HG02840 (cell line): ENCODE data around the gene QTRT2.

Experiments used
- ATAC-seq: cut with Tn5 transposase; IDR thresholded peaks from one replicate; pipeline ENCODE4 v1.9.1; 2021; ENCODE audit warnings: mild to moderate bottlenecking, moderate library complexity, moderate number of reproducible peaks; ENCODE audit not compliant: unreplicated experiment, low FRiP score

The QTRT2 gene

DNA sequence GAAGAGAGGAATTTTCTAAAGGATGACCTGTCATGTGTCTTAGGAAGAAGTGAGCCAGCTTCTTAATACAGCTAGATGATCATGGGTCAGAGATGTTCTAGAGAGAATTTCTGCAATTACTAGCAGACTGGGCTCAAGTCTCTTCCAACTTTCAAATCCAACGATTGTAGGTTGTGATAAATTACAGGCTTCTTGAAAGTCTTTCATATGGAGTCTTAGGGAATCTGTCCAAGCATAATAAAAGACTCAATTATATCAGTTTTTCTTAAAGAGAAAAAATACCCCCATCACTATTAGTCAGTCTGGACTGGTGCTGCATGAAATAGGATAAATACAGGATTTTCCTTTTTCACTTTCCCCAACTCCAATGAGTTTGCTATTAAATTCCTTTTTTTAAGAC, 63.2 kb downstream of the QTRT2 start:
- ATAC-seq: no peak

DNA sequence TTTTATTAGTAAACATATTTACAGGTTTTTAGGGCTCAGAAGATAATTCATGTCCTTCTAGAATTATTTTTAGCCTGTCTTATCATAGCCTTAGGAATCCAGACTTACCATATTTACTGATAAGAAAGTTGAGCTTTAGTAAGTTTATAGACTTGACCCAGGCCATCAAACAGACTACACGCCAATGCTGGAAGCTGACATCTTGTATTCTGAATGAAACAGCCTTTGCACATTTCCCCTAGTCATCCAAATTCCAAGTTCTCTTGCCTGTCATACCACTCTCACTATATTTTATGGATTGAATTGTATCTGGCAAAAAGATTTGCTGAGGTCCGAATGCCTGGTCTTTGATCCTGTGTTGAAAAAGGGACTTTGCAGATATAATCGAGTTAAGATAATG, 63.7 kb downstream of the QTRT2 start:
- no peak for ATAC-seq

DNA sequence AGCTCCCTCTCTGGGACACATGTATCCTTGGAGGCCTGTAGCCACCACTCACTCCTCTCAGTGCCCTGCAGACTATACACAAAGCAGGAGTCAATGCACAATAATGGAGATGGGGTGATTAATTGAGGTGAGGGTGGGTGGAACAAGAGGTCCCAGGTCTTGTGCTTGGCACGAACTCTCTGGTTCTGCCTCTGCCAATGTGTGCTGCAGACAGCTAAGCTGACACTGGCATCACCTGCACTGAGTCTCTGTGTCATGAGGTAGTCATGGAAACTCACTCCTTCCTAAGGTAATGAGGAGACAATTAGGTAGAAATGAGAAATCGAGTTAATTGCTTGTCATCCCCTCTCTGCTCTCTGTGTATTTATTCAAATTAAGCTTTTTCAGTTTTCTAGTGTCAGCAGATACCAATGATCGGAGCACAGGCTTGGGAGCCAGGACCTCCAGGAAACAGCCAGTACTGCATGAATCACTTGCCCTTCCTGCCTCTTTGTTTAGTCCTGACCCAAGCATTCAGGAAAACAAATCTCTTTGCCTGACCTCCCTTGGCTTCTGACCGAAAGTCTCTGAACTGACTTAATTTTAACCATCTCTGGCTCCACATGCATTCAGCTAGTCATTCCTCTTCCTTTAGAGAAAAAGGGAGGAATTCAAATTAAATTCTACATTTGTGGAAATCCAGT, 65.6 kb downstream of the QTRT2 start:
- ATAC-seq: no peak

DNA sequence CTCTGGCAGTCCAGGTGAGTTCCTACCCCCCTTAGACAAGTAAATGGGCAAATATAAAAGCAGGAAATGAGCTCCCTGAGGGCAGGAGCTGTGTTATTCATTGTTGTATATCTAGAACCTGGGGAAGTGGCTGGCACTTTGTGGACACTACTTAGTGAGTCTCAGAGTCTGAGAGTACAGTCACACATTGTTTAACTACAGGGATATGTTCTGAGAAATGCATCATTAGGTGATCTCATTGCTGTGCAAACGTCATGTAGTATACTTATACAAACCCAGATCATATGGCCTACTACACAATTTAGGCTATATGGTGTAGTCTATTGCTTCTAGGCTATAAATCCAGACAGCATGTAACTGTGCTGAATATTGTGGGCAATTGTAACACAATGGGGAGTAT, 69.9 kb downstream of the QTRT2 start:
- ATAC-seq: no peak

DNA sequence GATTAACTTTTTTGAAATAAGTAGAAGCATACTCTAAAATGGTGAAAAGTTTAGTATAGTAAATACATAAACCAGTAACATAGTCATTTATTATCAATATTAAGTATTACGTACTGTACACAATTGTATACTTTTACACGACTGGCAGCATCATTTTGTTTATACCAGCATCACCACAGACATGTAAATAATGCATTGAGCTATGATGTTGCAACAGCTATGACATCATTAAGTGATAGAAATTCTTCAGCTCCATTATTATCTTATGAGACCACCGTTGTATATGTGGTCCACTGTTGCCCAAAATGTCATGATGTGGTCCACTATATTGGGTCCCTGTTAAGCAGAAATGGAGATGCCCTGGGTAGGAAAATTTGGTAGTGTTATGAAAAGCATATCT, 71.0 kb downstream of the QTRT2 start:
- no peak for ATAC-seq

DNA sequence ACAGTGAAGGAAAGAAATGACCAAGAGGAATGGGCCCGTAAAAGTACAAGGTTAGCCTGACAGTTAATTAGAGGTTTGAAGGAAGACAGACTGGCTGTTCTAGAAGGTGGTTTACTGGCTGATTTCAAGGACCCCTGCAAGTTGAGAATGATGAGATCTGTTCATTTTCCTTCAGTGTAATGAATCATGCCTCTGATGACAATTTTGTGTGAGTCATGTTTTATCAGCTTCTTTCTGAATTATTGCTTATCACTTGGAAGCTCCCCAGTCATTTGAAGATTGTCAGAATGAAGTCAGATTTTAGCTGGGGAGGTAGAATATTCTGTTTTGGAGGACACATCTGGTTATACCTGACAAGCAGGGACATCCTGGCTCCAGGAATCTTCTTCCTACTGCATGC, 71.7 kb downstream of the QTRT2 start:
- no peak for ATAC-seq

DNA sequence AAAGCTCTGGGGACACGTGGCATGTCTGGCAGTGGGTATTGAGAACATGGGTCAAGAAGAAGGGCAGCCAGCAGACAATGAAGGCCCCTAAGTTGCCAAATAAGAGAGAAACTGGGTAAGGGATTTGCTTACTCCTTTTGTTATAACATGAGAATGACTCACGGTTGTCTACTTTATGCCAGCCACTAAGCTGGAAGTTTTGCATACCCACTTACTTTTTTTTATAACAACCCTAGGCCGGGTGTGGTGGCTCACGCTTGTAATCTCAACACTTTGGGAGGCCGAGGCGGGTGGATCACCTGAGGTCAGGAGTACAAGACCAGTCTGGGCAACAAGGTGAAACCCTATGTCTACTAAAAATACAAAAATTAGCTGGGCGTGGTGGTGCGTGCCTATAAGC, 72.3 kb downstream of the QTRT2 start:
- no peak for ATAC-seq

DNA sequence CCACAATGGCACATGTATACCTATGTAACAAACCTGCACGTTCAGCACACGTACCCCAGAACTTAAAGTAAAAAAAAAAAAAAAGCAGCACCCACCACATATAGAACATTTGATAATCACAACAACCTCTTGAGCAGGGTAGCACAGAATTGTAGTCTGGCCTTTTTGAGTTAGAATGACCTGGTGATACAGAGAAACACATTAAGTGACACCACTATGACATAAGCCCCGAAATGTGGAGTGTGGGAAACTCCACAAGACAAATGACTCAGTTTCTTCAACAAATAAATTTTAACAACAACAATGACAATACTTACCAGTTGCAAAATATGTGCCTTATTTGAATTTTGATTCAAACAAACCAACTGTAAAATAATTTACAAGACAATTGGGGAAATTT, 76.0 kb downstream of the QTRT2 start:
- ATAC-seq: no peak

DNA sequence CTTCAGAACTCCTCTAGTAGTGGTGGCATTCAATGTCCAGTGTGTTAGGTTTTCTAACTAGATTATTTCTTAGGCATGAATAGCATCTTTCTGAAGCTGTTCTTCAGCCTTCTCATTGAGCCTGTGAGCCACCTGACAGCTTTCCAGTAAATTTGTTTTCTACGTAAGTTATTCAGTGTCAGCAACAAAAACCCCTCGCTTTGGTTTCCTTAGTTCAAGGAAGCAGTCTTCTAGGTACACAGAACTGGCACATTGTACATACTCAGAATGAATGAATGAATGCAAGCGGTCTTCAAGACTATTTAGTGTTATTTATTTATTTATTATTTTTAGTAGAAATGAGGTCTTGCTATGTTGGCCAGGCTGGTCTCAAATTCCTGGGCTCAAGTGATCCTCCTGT, 77.4 kb downstream of the QTRT2 start:
- ATAC-seq: no peak
